NCI-H1105 (cell line): Measurements from ENCODE around the gene RSBN1.

Experiments used
- DNase-seq: peaks from one replicate; lab custom pipeline; 2025; lab: John Stamatoyannopoulos, UW

Gene RSBN1

DNA sequence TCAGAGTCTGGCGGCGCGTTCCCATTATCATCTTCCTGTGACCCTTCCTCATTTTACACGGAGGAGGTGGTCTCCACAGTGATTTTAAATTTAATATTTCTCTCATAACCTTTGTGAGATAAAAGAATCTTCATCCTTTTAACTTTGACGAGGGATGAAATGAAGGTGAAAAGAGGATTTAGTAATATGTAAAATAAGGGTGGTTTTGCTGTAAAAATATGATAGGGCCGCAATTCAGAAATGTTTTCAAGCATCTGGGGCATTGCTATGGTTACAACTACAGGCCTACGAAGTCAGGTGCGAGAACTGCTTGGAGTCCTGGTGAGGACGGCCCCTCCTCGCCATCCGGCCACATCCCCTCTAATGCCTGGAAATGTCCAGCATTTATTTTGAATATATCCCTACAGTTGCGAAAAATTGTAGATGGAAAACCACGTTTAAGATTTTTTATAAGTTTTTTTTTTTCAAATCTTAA, 422 bp upstream of the RSBN1 start:
- DNase-seq: no peak

DNA sequence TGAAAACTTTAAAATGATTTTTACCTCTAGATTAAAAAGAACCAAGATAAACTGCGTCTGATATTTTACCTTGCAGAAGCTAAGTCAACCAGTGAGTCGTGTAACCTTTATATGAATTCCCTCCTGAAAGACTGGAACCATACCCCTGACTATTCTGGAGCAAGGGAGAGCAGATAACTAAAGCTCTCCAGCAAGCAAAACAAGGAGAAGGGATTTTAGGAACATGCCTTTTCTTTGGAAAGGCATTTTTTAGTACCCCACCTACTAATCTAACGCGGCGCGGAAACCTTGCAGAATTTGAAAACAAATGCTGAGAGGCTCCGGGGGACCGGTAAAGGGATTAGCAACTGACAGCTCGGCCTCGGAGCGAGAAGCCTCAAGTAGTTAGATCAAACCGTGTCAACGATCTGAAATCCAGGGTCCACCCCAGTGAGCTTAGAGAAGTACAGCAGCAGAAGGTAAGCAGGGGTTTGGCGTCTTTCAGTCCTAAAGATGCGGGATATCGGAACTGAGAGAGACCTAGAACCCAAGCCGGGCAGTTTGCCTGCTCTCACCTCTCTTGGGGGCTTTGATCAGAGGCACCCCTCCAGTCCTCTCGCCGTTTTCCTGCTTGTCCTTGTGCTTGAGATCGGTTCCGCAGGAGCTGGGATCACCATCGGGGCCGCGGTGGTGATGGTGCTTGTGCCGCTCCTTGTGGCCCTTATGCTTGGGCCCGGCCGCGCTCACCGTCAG, 954 bp downstream of the RSBN1 start:
- DNase-seq: peak; percentile 11

DNA sequence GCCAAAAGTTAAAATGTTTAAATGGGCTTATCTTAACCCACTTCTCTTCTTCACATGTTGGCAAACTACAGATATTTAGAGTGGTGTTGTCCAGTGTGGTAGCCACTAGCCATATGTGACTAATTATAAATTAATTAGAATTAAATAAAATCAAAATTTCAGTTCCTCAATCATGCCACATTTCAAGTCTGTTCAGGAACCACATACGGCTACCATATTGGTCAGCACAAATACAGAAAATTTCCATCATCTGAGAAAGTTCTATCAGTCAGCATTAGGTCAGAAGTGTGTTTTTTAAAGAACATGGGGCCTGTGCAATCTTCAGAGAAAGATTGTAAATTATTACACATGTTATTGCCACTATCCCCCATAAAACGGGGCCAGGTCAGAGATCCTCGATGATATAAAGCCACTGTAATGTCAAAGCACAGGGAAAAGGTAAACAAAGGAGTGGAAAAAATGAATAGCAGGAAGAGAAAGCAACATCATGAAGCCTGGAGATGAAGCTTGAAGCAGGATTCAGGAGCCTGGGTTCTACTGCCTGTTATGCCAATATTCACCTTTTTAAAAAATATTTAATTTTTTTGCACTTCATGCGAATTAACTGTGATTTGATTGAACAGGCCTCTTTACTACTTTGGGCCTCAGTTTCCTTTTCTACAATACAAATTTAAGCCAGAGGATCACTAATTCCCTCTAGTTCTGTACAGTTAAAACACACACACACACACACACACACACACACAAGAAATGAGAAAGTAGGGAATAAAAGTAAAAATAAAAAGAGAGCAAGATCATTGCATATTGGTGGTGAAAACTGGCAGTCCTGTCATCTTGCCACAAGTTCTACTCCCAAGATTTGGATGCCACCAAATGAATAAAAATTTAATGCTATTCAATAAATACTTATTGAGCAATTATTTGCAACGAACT, 2.3 kb downstream of the RSBN1 start:
- DNase-seq: no peak

DNA sequence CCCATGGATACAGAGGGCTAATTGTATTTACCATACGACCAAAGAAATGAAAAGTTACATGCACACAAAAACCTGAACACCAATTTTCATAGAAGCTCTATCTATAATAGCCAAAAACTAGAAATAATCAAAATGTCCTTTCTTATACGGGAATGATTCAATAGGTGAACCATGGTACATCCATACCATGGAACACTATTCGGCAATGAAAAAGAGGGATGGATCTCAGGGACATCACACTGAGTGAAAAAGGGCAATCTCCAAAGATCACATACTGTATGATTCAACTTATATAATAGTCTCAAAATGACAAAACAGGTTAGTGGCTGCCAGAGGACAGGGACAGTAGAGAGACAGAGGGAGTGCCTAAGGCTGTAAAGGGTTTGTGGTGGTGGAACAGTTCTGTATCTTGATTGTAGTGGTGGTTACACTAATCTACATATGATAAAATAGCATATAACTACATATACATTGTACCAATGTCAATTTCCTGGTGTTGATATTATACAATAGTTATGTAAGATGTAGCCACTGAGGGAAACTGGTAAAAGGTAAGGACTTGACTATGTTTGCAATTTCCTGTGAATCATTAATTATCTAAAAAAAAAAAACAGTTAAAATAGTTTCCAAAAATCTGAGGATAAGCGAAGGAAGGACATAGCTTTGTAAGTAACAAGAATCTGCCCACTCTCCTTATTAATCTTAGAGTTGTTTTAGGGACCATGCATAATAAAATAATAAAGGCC, 3.7 kb downstream of the RSBN1 start:
- no peak for DNase-seq

DNA sequence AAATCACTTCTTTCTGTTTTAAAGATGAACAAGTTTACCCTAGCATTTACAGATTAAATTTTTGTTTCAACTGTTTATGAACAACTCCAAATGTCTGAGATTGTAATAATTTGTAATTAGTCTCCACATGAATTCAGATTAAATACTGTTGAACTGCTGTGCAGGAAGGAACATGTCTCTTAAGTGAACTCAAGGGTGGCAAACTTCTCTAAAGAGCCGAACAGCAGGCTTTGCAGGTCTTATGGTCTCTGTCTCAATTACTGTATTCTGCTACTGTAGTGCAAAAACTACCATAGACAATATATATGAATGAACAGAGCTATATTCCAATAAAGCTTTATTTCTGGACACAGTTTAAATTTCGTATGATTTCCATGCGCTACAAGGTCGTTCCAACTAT, 6.6 kb downstream of the RSBN1 start:
- no peak for DNase-seq

DNA sequence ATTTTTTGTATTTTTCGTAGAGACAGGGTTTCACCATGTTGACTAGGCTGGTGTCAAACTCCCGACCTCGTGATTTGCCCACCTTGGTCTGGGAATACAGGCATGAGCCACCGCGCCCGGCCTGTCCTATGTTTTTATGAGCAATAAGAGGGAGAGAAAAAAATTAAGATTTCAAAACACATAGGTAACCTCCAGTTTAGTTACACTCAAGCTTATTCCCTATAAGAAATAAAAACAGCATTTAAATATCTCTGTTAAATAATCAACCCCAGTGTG, 7.1 kb downstream of the RSBN1 start:
- DNase-seq: no peak

- DNase-seq: no peak
Observed at GRCh38 chr1:113804421-113805255, 7.6 kb downstream of the RSBN1 start.

DNA sequence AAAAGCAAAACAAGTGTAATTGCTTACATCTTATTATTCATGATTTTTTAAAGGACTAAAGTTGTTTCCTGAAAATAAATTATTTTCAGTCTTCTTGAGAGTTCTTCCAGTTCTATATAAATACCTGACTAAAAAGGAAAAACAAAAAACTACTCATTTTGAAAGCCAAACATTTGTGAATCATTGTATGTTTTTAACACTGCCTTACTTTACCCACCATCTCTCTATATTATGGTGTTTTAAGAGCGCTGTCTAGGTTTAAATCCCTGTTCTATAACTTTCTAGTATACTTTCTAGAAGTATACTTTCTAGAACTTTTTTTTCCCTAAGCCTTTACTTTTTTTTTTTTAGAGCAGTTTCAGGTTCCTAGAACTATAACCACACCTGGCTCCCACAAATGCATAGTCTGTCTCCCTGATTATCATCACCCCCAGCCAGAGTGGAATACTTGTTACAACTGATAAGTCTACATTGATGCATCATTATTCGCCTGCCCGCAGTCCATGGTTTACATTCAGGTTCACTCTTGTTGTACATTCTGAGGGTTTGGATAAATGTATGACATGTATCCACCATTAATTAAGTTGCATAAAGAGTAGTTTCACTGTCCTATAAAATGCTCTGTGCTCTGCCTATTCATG, 9.8 kb downstream of the RSBN1 start:
- DNase-seq: no peak

DNA sequence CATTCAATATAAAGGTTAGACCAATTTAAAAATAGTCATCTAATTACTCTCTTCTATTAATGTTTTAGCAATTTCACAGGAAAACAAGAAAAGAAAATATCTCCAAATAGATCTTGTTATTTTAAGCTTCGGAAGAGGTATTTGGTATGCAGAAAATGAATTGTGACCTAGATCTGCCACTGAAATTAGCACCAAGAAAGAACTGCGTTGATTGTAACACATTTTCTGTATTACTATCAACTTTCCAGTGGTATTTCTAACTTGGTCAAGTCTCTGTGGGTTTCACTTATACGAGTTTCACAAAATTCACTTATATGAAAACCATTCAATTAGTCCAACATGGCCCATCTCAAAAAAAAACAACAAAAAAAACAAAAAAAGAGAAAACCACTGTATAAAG, 11.8 kb downstream of the RSBN1 start:
- DNase-seq: no peak

DNA sequence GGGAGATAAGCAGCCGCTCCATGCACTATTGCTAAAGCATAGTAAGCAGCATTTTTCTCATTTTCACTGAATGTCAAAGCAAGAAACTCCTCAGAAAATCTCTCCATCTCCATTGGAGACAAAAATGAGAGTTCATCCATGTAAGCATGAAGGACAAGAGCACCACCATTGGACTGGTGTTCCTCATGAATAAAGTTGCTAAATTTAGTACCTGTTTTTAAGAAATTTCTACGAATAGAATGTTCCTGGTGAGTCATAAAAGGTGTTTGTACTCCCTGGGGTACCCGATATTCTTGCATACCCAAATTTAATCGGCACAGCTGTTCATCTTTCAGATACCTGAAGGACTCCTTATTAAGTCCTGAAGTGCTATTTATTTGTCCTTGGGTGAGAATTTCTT, 14.8 kb downstream of the RSBN1 start:
- no peak for DNase-seq

GRCh38 chr1:113793878-113794834, 18.1 kb downstream of the RSBN1 start:
- no peak for DNase-seq

GRCh38 chr1:113792986-113793385, 19.3 kb downstream of the RSBN1 start:
- DNase-seq: no peak

DNA sequence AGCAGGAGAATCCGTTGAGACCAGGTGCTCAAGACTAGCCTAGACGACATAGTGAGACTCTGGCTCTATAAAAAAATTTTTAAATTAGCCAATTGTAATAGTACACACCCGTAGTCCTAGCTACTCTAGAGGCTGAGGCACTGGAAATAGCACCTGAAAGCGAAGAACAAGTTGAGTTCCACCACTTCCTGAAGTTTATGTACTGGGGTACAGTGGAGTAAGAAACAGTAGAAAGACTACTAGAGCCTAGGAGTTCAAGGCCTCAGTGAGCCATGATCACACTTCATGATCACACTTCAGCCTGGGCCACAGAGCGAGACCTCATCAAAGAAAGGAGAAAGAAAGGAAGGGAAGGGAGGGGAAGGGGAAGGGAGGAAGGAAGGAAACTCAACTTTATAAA, 19.8 kb downstream of the RSBN1 start:
- DNase-seq: no peak

GRCh38 chr1:113788802-113789201, 23.5 kb downstream of the RSBN1 start:
- DNase-seq: no peak

- DNase-seq: no peak
Observed at GRCh38 chr1:113787663-113788062, 24.6 kb downstream of the RSBN1 start.

DNA sequence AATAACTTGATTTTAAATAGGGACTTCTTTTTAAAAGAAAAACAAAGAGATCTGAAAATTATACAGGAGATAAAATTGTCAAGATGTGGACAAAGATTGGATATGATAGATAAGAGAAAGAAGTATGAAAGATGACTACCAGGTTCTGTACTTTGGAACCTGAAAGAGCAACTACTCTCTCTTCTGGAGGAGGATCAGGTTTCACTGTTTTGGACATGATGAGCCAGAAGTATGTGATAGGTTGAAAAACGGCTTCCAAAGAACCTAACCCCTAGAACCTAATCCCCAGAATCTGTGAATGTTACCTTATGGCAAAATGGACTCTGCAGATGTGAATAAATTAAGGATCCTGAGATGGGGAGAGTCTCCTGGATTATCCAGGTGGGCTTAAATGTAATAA, 26.2 kb downstream of the RSBN1 start:
- DNase-seq: no peak

DNA sequence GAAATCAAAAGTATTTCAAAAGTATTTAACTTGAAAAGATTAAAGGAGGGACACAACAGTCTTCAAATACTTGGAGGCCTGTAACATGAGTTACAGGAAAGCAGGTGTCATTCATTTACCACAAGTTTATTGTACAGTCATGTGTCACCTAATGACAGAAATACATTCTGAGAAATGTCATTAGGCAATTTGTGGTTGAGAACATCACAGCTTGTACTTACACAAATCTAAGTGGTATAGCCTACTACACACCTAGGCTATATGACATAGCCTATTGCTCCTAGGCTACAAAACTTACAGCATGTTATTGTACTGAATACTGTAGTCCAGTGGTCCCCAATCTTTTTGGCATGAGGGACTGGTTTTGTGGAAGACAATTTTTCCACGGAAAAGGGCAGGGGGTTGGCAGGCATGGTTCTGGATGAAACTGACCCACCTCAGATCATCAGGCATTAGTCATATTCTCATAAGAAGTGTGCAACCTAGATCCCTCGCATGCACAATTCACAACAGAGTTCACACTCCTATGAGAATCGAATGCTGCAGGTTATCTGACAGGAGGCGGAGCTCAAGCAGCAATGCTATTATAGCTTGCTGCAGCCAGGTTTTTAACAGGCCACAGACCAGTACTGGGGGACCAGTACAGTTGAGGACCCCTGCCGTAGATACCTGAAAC, 28.0 kb downstream of the RSBN1 start:
- no peak for DNase-seq

DNA sequence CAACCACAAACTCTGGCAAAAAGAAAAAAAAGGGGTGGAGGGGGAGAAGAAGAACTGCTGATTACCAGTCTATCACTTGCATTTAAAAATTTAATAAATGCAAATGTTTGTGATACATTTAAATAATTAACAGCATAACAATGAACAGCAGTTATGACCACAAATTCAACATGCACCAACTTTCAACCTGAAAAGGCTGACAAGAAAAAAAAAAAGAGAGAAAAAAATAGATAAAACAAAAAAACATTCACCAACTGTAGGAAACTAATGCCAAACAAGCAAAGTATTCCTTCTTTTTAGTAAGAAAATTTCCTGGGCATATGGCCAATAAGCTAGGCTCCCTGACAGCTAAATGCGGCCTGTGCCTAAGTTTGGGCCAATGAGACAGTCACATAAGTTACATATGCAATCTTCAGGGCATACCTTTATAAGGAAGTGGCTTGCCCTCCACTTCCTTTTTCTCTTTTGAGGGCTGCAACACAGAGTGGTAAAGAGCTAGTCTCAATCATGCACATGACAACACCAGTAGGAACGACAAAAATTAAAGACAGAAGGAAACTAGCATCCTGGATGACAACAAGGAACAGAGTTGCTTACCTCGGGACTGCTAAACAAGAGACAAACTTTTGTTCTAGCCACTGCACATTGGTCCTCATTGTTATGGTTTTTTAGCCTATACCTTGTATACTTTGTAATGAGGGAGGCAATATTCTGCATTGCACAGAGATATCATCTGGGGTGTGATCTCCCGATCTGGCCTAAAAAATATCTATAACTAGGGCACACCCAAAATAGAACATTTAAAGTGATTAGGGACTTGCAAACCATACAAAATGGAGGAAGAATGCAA, 28.8 kb downstream of the RSBN1 start:
- no peak for DNase-seq

DNA sequence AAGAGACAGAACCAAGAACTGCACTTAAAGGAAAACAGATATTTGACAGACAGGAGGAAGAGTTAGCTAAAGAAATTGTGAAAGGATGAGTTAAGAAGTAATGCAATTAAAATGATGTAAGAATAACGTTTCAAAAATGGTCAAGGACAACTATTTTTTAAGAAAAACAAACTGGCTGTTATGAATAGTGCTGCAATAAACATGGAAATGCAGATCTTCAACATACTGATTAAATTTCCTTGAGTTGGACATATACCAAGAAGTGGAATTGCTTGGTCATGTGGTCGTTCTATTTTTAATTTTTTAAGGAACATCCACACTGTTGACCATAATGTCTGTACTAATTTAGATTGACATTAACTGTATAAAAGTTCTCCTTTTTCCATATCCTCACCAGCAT, 29.9 kb downstream of the RSBN1 start:
- no peak for DNase-seq
